ENCODE data around the gene DNAJC1.

DNAJC1 gene, protein sequence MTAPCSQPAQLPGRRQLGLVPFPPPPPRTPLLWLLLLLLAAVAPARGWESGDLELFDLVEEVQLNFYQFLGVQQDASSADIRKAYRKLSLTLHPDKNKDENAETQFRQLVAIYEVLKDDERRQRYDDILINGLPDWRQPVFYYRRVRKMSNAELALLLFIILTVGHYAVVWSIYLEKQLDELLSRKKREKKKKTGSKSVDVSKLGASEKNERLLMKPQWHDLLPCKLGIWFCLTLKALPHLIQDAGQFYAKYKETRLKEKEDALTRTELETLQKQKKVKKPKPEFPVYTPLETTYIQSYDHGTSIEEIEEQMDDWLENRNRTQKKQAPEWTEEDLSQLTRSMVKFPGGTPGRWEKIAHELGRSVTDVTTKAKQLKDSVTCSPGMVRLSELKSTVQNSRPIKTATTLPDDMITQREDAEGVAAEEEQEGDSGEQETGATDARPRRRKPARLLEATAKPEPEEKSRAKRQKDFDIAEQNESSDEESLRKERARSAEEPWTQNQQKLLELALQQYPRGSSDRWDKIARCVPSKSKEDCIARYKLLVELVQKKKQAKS

DNA sequence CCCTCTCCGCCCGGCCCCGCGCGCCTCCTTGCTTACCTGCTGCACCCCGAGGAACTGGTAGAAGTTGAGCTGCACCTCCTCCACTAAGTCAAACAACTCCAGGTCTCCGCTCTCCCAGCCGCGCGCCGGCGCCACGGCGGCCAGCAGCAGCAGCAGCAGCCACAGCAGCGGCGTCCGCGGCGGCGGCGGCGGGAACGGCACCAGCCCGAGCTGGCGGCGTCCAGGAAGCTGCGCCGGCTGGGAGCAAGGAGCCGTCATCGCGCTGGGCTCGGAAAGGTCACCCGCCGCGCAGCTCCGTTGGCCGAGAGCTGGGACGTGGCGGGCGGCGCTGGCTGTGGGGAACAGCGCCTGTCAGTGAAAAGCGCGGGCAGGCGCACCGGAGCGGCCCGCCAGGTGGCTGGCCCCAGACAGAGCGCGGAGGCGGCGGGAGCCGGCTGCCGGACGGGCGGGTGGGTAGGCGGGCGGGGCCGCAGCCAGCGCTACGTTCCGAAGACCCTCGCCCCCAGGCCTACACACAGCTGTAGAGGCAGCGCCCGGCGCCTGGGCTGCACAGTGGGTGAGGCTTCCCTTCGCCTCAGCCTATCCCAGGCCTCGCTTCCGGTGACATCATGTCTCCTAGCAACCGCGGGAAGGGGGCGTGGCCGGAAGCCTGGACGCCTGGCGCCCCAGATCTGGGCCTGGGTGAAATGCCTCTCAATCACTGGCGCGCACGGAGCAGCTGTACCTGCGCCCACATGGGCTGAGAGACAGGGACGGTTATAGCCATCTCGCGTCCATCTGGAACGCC is at the start of gene DNAJC1:
Gene DNAJC1, minus strand, starts transcription at position 554 of the 787 bp plus-strand sequence. Its CDS starts 296 bp downstream, at position 258.
- Histone ChIP-seq H3K27ac (ENCODE audit: low read length) (peak within 1 kb of the TSS; percentile 64), H3K9ac (ENCODE audit: low read depth, low read length) (peak within 1 kb of the TSS; percentile 67), H2AFZ (ENCODE audit: low read depth, low read length) (peak within 1 kb of the TSS; percentile 87), H4K20me1 (ENCODE audit: insufficient read depth, low read length) (no peaks in the 10 kb centered on the region), H3K9me3 (ENCODE audit: insufficient read depth, low read length, severe bottlenecking) (no peaks in the 10 kb centered on the region), H3K4me3 (ENCODE audit: low read depth in 1 of 2, low read length in 2 of 2) (peak within 1 kb of the TSS; percentile 41 to 64; a peak in 3 of 4 replicates), H3K4me2 (ENCODE audit: insufficient read depth, low read length) (peak within 1 kb of the TSS; percentile 98), H3K79me2 (ENCODE audit: insufficient read depth, low read length) (no peaks in the 10 kb centered on the region), H3K27me3 (ENCODE audit: insufficient read depth, low read length, poor library complexity) (peaks cover 10% of the 10 kb centered on the region), H3K36me3 (ENCODE audit: insufficient read depth, low read length) (no peaks in the 10 kb centered on the region), H3K4me1 (ENCODE audit: insufficient read depth, low read length) (peaks cover 35% of the 10 kb centered on the region)
- ATAC-seq (ENCODE audit: insufficient read depth, low read depth) = peak; percentile 96
- no peak for TF ChIP-seq EZH2 (IDR thresholded peaks at IDR 0.05; ENCODE audit: borderline replicate concordance, low read depth, low read length, severe bottlenecking)
- TF ChIP-seq, protein P1, sequence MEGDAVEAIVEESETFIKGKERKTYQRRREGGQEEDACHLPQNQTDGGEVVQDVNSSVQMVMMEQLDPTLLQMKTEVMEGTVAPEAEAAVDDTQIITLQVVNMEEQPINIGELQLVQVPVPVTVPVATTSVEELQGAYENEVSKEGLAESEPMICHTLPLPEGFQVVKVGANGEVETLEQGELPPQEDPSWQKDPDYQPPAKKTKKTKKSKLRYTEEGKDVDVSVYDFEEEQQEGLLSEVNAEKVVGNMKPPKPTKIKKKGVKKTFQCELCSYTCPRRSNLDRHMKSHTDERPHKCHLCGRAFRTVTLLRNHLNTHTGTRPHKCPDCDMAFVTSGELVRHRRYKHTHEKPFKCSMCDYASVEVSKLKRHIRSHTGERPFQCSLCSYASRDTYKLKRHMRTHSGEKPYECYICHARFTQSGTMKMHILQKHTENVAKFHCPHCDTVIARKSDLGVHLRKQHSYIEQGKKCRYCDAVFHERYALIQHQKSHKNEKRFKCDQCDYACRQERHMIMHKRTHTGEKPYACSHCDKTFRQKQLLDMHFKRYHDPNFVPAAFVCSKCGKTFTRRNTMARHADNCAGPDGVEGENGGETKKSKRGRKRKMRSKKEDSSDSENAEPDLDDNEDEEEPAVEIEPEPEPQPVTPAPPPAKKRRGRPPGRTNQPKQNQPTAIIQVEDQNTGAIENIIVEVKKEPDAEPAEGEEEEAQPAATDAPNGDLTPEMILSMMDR (IDR thresholded peaks at IDR 0.05; ENCODE audit: borderline replicate concordance, extremely low read depth, low read length, poor library complexity, severe bottlenecking) = peak; percentile 18
- DNase-seq = peak; percentile 97

DNA sequence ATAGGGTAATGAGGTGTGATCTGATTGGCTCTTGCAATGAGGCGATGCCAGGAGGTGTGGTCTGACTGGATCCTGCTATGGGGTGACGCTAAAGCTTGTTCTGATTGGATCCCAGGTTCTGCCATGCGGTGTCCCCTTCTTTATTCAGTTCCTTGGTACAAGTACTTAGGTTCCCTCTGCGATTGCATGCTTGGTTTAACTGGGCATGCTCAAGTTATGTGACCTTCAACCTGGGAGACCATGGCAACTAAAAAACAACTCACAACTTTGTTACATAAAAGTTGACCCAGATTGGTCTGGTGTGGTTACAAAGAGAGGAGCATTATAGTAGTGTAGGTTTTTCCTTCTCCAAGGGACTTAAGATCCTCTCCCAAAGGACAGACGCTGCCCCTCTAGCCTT is 49.5 kb upstream of the DNAJC1 start:
- Histone ChIP-seq H3K79me2 (ENCODE audit: insufficient read depth, low read length) (no peaks in the 10 kb centered on the region), H4K20me1 (ENCODE audit: insufficient read depth, low read length) (no peaks in the 10 kb centered on the region), H3K27me3 (ENCODE audit: insufficient read depth, low read length, poor library complexity) (no peaks in the 10 kb centered on the region), H3K4me1 (ENCODE audit: insufficient read depth, low read length) (no peaks in the 10 kb centered on the region), H3K9ac (ENCODE audit: low read depth, low read length) (no peak overlapping the region), H3K36me3 (ENCODE audit: insufficient read depth, low read length) (no peaks in the 10 kb centered on the region), H3K4me3 (ENCODE audit: low read depth in 1 of 2, low read length in 2 of 2) (no peak overlapping the region), H3K27ac (ENCODE audit: low read length) (no peak overlapping the region), H2AFZ (ENCODE audit: low read depth, low read length) (no peak overlapping the region), H3K4me2 (ENCODE audit: insufficient read depth, low read length) (no peak overlapping the region), H3K9me3 (ENCODE audit: insufficient read depth, low read length, severe bottlenecking) (no peaks in the 10 kb centered on the region)
- ATAC-seq (ENCODE audit: insufficient read depth, low read depth) = no peak
- DNase-seq = no peak
- no peak for TF ChIP-seq EZH2 (IDR thresholded peaks at IDR 0.05; ENCODE audit: borderline replicate concordance, low read depth, low read length, severe bottlenecking)
- TF ChIP-seq, protein P1 (IDR thresholded peaks at IDR 0.05; ENCODE audit: borderline replicate concordance, extremely low read depth, low read length, poor library complexity, severe bottlenecking) = no peak

DNA sequence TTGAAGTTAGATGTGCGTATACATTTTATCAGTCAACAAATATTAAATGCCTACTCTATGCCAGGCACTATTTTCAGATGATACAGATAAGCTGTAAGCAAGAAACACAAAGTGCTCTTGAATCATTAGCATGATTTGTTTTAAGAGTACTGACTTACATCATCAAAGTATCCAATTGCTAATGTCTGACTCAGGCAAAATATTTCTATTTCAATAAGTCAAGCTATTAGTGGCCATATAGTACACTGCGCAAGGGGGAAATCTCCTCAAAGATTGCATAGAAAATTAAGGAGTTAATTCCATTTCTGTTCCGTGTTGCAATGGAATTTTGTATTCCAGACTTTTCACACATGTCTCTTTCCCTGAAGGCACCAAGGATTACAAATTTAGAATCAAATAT is 46.1 kb upstream of the DNAJC1 start:
- TF ChIP-seq EZH2 (IDR thresholded peaks at IDR 0.05; ENCODE audit: borderline replicate concordance, low read depth, low read length, severe bottlenecking) = no peak
- TF ChIP-seq, protein P1 (IDR thresholded peaks at IDR 0.05; ENCODE audit: borderline replicate concordance, extremely low read depth, low read length, poor library complexity, severe bottlenecking) = no peak
- no peaks in the 10 kb centered on the region for H3K79me2 ChIP-seq (ENCODE audit: insufficient read depth, low read length)
- no peak overlapping the region for H2AFZ ChIP-seq (ENCODE audit: low read depth, low read length)
- H3K36me3 ChIP-seq (ENCODE audit: insufficient read depth, low read length) = no peaks in the 10 kb centered on the region
- no peaks in the 10 kb centered on the region for H3K9me3 ChIP-seq (ENCODE audit: insufficient read depth, low read length, severe bottlenecking)
- H3K27me3 ChIP-seq (ENCODE audit: insufficient read depth, low read length, poor library complexity) = no peaks in the 10 kb centered on the region
- H4K20me1 ChIP-seq (ENCODE audit: insufficient read depth, low read length) = no peaks in the 10 kb centered on the region
- H3K9ac ChIP-seq (ENCODE audit: low read depth, low read length) = no peak overlapping the region
- no peak overlapping the region for H3K27ac ChIP-seq (ENCODE audit: low read length)
- no peak overlapping the region for H3K4me2 ChIP-seq (ENCODE audit: insufficient read depth, low read length)
- ATAC-seq (ENCODE audit: insufficient read depth, low read depth) (no peak), DNase-seq (no peak)
- no peaks in the 10 kb centered on the region for H3K4me1 ChIP-seq (ENCODE audit: insufficient read depth, low read length)
- H3K4me3 ChIP-seq (ENCODE audit: low read depth in 1 of 2, low read length in 2 of 2) = no peak overlapping the region
